ENCODE data around the gene IFIT1. TPM values are rescaled to one million over a fixed set of nuclear protein-coding genes. Genes with fewer than 3 reads are reported as not detected.

Gene IFIT1
- total and polyA plus RNA-seq, 9 of the 15 experiments (the other 6 are each of a cell fraction or from before 2014, with no cell fraction given), result 0.03 to 0.40 (median 0.18) TPM

GRCh38 chr10:89363729-89364442, 28.5 kb upstream of the IFIT1 start:
- Histone ChIP-seq H3K79me2 (ENCODE audit: control insufficient read depth, insufficient read depth, low read length) (no peaks in the 10 kb centered on the region), H3K9me3 (replicated peaks; ENCODE audit: control insufficient read depth, insufficient read depth, low read depth, low read length) (no peaks in the 10 kb centered on the region), H3K27me3 (ENCODE audit: control insufficient read depth in 2 of 2, insufficient read depth in 2 of 2, low read length in 2 of 2) (no peaks in the 10 kb centered on the region), H3K9me1 (ENCODE audit: control insufficient read depth, insufficient read depth, low read length) (no peaks in the 10 kb centered on the region), H3K4me2 (ENCODE audit: insufficient read depth, low read length) (no peak overlapping the region), H3K4me1 (replicated peaks in 1 of 2; ENCODE audit: control insufficient read depth in 2 of 2, insufficient read depth in 2 of 2, low read length in 2 of 2) (peaks cover 0 to 14% of the 10 kb centered on the region in 2 experiments; a peak in 3 of 5 replicates), H3K36me3 (ENCODE audit: control insufficient read depth, insufficient read depth, low read length) (no peaks in the 10 kb centered on the region), H3K4me3 (no peak overlapping the region), H4K20me1 (replicated peaks; ENCODE audit: control insufficient read depth, insufficient read depth, low read length) (no peaks in the 10 kb centered on the region), H2AFZ (ENCODE audit: low read depth, low read length) (no peak overlapping the region), H3K27ac (ENCODE audit: extremely low read depth, low read depth, low read length) (no peak overlapping the region), H3K9ac (ENCODE audit: insufficient read depth in 1 of 2, low read depth in 2 of 2, low read length in 2 of 2) (no peak overlapping the region)
- DNase-seq (ENCODE audit: extremely low read depth in 1 of 4, low spot score in 3 of 4), result no peak
- WGBS (ENCODE audit: insufficient coverage, low coverage, missing lambda C conversion rate), result 34% methylated on average over 3 of the region's 6 CpGs
- TF ChIP-seq ZKSCAN3 (CRISPR knock-in tag; IDR thresholded peaks at IDR 0.05), result no peak
- no peak for TF ChIP-seq RBM17 (IDR thresholded peaks at IDR 0.05; ENCODE audit: borderline replicate concordance, low read depth, low read length)
- TF ChIP-seq ZBTB9 (CRISPR knock-in tag; IDR thresholded peaks at IDR 0.05), result no peak
- TF ChIP-seq VEZF1 (CRISPR knock-in tag; IDR thresholded peaks at IDR 0.05), result no peak
- TF ChIP-seq GTF2E2 (tag; IDR thresholded peaks at IDR 0.05), result no peak
- no peak for TF ChIP-seq SUPT5H (IDR thresholded peaks at IDR 0.05)
- no peak for TF ChIP-seq ZKSCAN1 (IDR thresholded peaks at IDR 0.05; ENCODE audit: low read depth, low read length)
- no peak for TF ChIP-seq ZNF75A (CRISPR knock-in tag; IDR thresholded peaks at IDR 0.05)
- no peak for TF ChIP-seq NKRF (IDR thresholded peaks at IDR 0.05; ENCODE audit: borderline replicate concordance)
- TF ChIP-seq GABPA (tag; conservative IDR thresholded peaks at IDR 0.05; ENCODE audit: low read depth), result no peak
- no peak for TF ChIP-seq MCM3 (IDR thresholded peaks at IDR 0.05)
- TF ChIP-seq ZNF780A (CRISPR knock-in tag; IDR thresholded peaks at IDR 0.05), result no peak
- no peak for TF ChIP-seq KAT8 (IDR thresholded peaks at IDR 0.05; ENCODE audit: low read depth)
- no peak for TF ChIP-seq MAZ (CRISPR knock-in tag; conservative IDR thresholded peaks at IDR 0.05 in 1 of 2, IDR thresholded peaks at IDR 0.05 in 1 of 2)
- no peak for TF ChIP-seq ZNF395 (CRISPR knock-in tag; IDR thresholded peaks at IDR 0.05)
- no peak for TF ChIP-seq ETS2 (tag; IDR thresholded peaks at IDR 0.05; ENCODE audit: borderline replicate concordance, poor library complexity, severe bottlenecking)
- FAIRE-seq, result no peak
- in situ Hi-C loops (cut with MboI), result no loop called here
- ChIA-PET POLR2A (interaction anchor here (1.8 kb wide), 1 partner anchor 10 kb away, joined by 7 read pairs; no protein-coding TSS in a partner anchor), CTCF (ENCODE audit: low intra/inter-chr PET ratio) (no interaction called here)
- intact Hi-C loops (cut with micrococcal nuclease), result no loop called here
- no TSS peak for BruUV-seq (replicated peaks)
- ATAC-seq, result no peak
